HUES64 (cell line): ENCODE data around the gene CCT7.
"Not testable (repeated sequence)": the region's sequence is repeated elsewhere in the genome, so short reads cannot be mapped to it uniquely, and the experiment has no call there.

Experiments
- H3K27ac ChIP-seq: 2 replicates; pipeline ENCODE4 v1.7.0; 2013; ENCODE audit warnings: low read depth, low read length, inconsistent platforms
- H3K27me3 ChIP-seq: 2 replicates; pipeline ENCODE4 v1.6.1; 2013; ENCODE audit warnings: mild to moderate bottlenecking, low read length; ENCODE audit not compliant: insufficient read depth
- H3K36me3 ChIP-seq: 2 replicates; pipeline ENCODE4 v1.6.1; 2013; ENCODE audit warnings: mild to moderate bottlenecking, low read length; ENCODE audit not compliant: insufficient read depth
- H3K4me1 ChIP-seq: 2 replicates; pipeline ENCODE4 v1.6.1; 2013; ENCODE audit warnings: mild to moderate bottlenecking, low read length, moderate library complexity; ENCODE audit not compliant: insufficient read depth
- H3K4me3 ChIP-seq: 2 replicates; pipeline ENCODE4 v1.5.1; 2013; ENCODE audit warnings: mild to moderate bottlenecking, low read length, moderate library complexity
- H3K9ac ChIP-seq: 2 replicates; pipeline ENCODE4 v1.6.1; 2013; ENCODE audit warnings: mild to moderate bottlenecking, low read depth, low read length
- H3K9me3 ChIP-seq: 2 replicates; pipeline ENCODE4 v1.6.1; 2013; ENCODE audit warnings: low read depth, low read length; ENCODE audit not compliant: insufficient read depth
- WGBS: fragments of 150-250, 120-280 bp; methylation state at CpG from one replicate; pipeline ENCODE4 v1.1.7; 2013; ENCODE audit warnings: missing lambda C conversion rate; 5-methylcytosine and 5-hydroxymethylcytosine counted together

CCT7 gene

GRCh38 chr2:73256618-73256922 is 22.5 kb downstream of the CCT7 start:
- Histone ChIP-seq H3K36me3 (peaks cover 32% of the 10 kb centered on the region), H3K27ac (no peak overlapping the region), H3K9me3 (no peaks in the 10 kb centered on the region), H3K9ac (no peak overlapping the region), H3K4me1 (peaks cover 6% of the 10 kb centered on the region; the same call in 1 of the 2 replicates), H3K4me3 (no peak overlapping the region), H3K27me3 (no peaks in the 10 kb centered on the region)
- 86% methylated on average over 1 of the region's 1 CpG for WGBS

- no peaks in the 10 kb centered on the region for H3K9me3 ChIP-seq
- no peak overlapping the region for H3K4me3 ChIP-seq
- 94% methylated on average over 2 of the region's 2 CpGs for WGBS
- peaks cover 27% of the 10 kb centered on the region for H3K36me3 ChIP-seq
- H3K27me3 ChIP-seq: no peaks in the 10 kb centered on the region
- H3K9ac ChIP-seq: no peak overlapping the region
- peaks cover 6% of the 10 kb centered on the region; the same call in 1 of the 2 replicates for H3K4me1 ChIP-seq
- H3K27ac ChIP-seq: no peak overlapping the region
Measured at GRCh38 chr2:73257021-73257420, 22.9 kb downstream of the CCT7 start.

GRCh38 chr2:73257425-73258125 is 23.5 kb downstream of the CCT7 start:
- WGBS: 89% methylated on average over 10 of the region's 10 CpGs
- Histone ChIP-seq H3K36me3 (peaks cover 22% of the 10 kb centered on the region), H3K9me3 (no peaks in the 10 kb centered on the region), H3K4me3 (no peak overlapping the region), H3K27ac (no peak overlapping the region), H3K4me1 (peaks cover 6% of the 10 kb centered on the region; the same call in 1 of the 2 replicates), H3K9ac (no peak overlapping the region), H3K27me3 (no peaks in the 10 kb centered on the region)

- H3K4me3 ChIP-seq: no peak overlapping the region
- WGBS: 87% methylated on average over 7 of the region's 8 CpGs
- no peak overlapping the region for H3K9ac ChIP-seq
- H3K36me3 ChIP-seq: peaks cover 14% of the 10 kb centered on the region
- H3K4me1 ChIP-seq: peaks cover 6% of the 10 kb centered on the region; the same call in 1 of the 2 replicates
- H3K27ac ChIP-seq: no peak overlapping the region
- no peaks in the 10 kb centered on the region for H3K27me3 ChIP-seq
- H3K9me3 ChIP-seq: no peaks in the 10 kb centered on the region
Measured at GRCh38 chr2:73258186-73258912, 24.2 kb downstream of the CCT7 start.

- Histone ChIP-seq H3K9ac (no peak overlapping the region), H3K4me1 (peaks cover 6% of the 10 kb centered on the region; the same call in 1 of the 2 replicates), H3K4me3 (no peak overlapping the region), H3K27ac (no peak overlapping the region), H3K27me3 (no peaks in the 10 kb centered on the region), H3K9me3 (no peaks in the 10 kb centered on the region), H3K36me3 (peaks cover 11% of the 10 kb centered on the region)
- 96% methylated on average over 9 of the region's 9 CpGs for WGBS
Measured at GRCh38 chr2:73258913-73259215, 24.8 kb downstream of the CCT7 start.

- Histone ChIP-seq H3K4me1 (peaks cover 6% of the 10 kb centered on the region; the same call in 1 of the 2 replicates), H3K27ac (no peak overlapping the region), H3K9me3 (no peaks in the 10 kb centered on the region), H3K36me3 (peaks cover 7% of the 10 kb centered on the region), H3K4me3 (no peak overlapping the region), H3K27me3 (no peaks in the 10 kb centered on the region), H3K9ac (no peak overlapping the region)
- 92% methylated on average over 8 of the region's 8 CpGs for WGBS
Measured at GRCh38 chr2:73259276-73259675, 25.2 kb downstream of the CCT7 start.

- no peak overlapping the region for H3K27ac ChIP-seq
- WGBS: 92% methylated on average over 4 of the region's 4 CpGs
- H3K36me3 ChIP-seq: peaks cover 2% of the 10 kb centered on the region; the same call in 1 of the 2 replicates
- no peaks in the 10 kb centered on the region for H3K27me3 ChIP-seq
- no peak overlapping the region for H3K9ac ChIP-seq
- H3K9me3 ChIP-seq: no peaks in the 10 kb centered on the region
- no peak overlapping the region for H3K4me3 ChIP-seq
- peaks cover 6% of the 10 kb centered on the region; the same call in 1 of the 2 replicates for H3K4me1 ChIP-seq
Measured at GRCh38 chr2:73259704-73260337, 25.7 kb downstream of the CCT7 start.

GRCh38 chr2:73260338-73260984 is 26.4 kb downstream of the CCT7 start:
- 40% methylated on average over 17 of the region's 17 CpGs for WGBS
- Histone ChIP-seq H3K4me3 (no peak overlapping the region), H3K36me3 (peaks cover 2% of the 10 kb centered on the region; the same call in 1 of the 2 replicates), H3K27me3 (no peaks in the 10 kb centered on the region), H3K27ac (no peak overlapping the region), H3K9ac (no peak overlapping the region), H3K9me3 (no peaks in the 10 kb centered on the region), H3K4me1 (peaks cover 6% of the 10 kb centered on the region; the same call in 1 of the 2 replicates)

GRCh38 chr2:73262108-73262651 is 28.1 kb downstream of the CCT7 start:
- no peak overlapping the region for H3K27ac ChIP-seq
- H3K9me3 ChIP-seq: no peaks in the 10 kb centered on the region
- no peak overlapping the region for H3K9ac ChIP-seq
- WGBS: 90% methylated on average over 4 of the region's 4 CpGs
- H3K27me3 ChIP-seq: peaks cover 3% of the 10 kb centered on the region
- peaks cover 2% of the 10 kb centered on the region; the same call in 1 of the 2 replicates for H3K36me3 ChIP-seq
- no peak overlapping the region for H3K4me3 ChIP-seq
- no peaks in the 10 kb centered on the region for H3K4me1 ChIP-seq

- not testable (repeated sequence) for H3K4me3 ChIP-seq, H3K9me3 ChIP-seq, H3K9ac ChIP-seq, H3K36me3 ChIP-seq, H3K4me1 ChIP-seq, H3K27ac ChIP-seq
- 94% methylated on average over 17 of the region's 18 CpGs for WGBS
- H3K27me3 ChIP-seq: peaks cover 10% of the 10 kb centered on the region
Measured at GRCh38 chr2:73262691-73263429, 28.8 kb downstream of the CCT7 start.
